Spleen (tissue), 13 donors: Measurements from ENCODE around the gene FZD2. TPM values are rescaled to one million over a fixed set of nuclear protein-coding genes. Genes with fewer than 3 reads are reported as not detected.
A peak's percentile ranks its signal among the peaks of the same experiment; 100 is the strongest.
"Not testable (repeated sequence)": the region's sequence is repeated elsewhere in the genome, so short reads cannot be mapped to it uniquely, and the experiment has no call there.

Experiments used
- DNase-seq: peaks from one replicate; pipeline ENCODE4 v3.0.0-alpha.2; 2020
- H3K27ac ChIP-seq, 8 donors: fragments of 200-600 bp; sonication (generic) in 7 of 8; 1 replicate in 4 of 8; 2 replicates in 4 of 8; pipeline versions ENCODE4 v1.5.0 to v1.8.0; 2016 to 2021; ENCODE audit warnings: inconsistent platforms in 4 of 8, mild to moderate bottlenecking in 4 of 8, moderate library complexity in 1 of 8
- H3K27me3 ChIP-seq, 7 donors: fragments of 200-600 bp; sonication (generic) in 6 of 7; replicated peaks in 1 of 7; 1 replicate in 4 of 7; 2 replicates in 3 of 7; pipeline versions ENCODE4 v1.5.0 to v1.8.0; 2016 to 2021; ENCODE audit warnings: inconsistent platforms in 3 of 7, mild to moderate bottlenecking in 1 of 7
- H3K36me3 ChIP-seq, 6 donors: fragments of 200-600 bp; sonication (generic) in 5 of 6; 1 replicate in 4 of 6; 2 replicates in 2 of 6; pipeline versions ENCODE4 v1.5.0 to v1.8.0; 2016 to 2021; ENCODE audit warnings: inconsistent platforms in 2 of 6
- H3K4me1 ChIP-seq, 6 donors: fragments of 200-600 bp; sonication (generic) in 5 of 6; 1 replicate in 3 of 6; 2 replicates in 3 of 6; pipeline versions ENCODE4 v1.5.0 to v1.8.0; 2016 to 2021; ENCODE audit warnings: inconsistent platforms in 3 of 6
- H3K4me3 ChIP-seq, 8 donors: fragments of 200-600 bp; sonication (generic) in 7 of 8; 1 replicate in 4 of 8; 2 replicates in 4 of 8; pipeline versions ENCODE4 v1.5.0 to v1.8.0; 2016 to 2021; ENCODE audit warnings: inconsistent platforms in 4 of 8, mild to moderate bottlenecking in 4 of 8, moderate library complexity in 2 of 8
- H3K9me3 ChIP-seq, 8 donors: fragments of 200-600 bp; sonication (generic) in 7 of 8; 1 replicate in 4 of 8; 2 replicates in 4 of 8; pipeline versions ENCODE4 v1.5.0 to v1.8.0; 2016 to 2021; ENCODE audit warnings: inconsistent platforms in 4 of 8
- POLR2A ChIP-seq, 3 donors: fragments of 450-650 bp; IDR thresholded peaks; one replicate each; pipeline ENCODE4 v1.5.1; 2017; ENCODE audit warnings: antibody characterized with exemption in 3 of 3, mild to moderate bottlenecking in 1 of 3
- POLR2AphosphoS5 ChIP-seq, 3 donors: sonication (generic); formaldehyde crosslinking; IDR thresholded peaks; one replicate each; pipeline ENCODE4 v1.5.1; 2017; ENCODE audit warnings: antibody characterized with exemption in 3 of 3
- WGBS, 5 donors: extraction: QIAGEN DNeasy Blood & Tissue Kit in 3 of 5; methylation state at CpG; one replicate each; pipeline versions ENCODE4 v1.1.5 to v1.1.7; 2013 to 2018; 5-methylcytosine and 5-hydroxymethylcytosine counted together
- intact Hi-C: fragments of 100-400 bp; cut with DNase I; formaldehyde crosslinking; loops from one replicate; pipeline ENCODE4 v1.15.0; 2023; ENCODE audit warnings: low total_unique reads
- long read RNA-seq, 2 donors: transcript quantifications; one replicate each; lab custom pipeline, GENCODE V29; 2026
- polyA plus RNA-seq, 3 donors: library from polyadenylated mRNA; stranded (reverse); fragments of 200-250 nt; gene quantifications; one replicate each; pipeline ENCODE4 v1.2.1, GENCODE V29; 2013
- total RNA-seq, 7 donors: library from RNA; depleted of rRNA in 3 of 7; stranded (reverse); fragments of >200 nt in 3 of 7; fragmentation: NEBNext Ultra II Directional in 4 of 7; extraction: Animal tissue kit (Norgen Biotek cat#: 25700) in 4 of 7; gene quantifications; one replicate each; pipeline versions ENCODE4 v1.1.0 to v1.2.1, GENCODE V29; 2016 to 2021
- TF ChIP-seq, protein P1 (sequence below), 11 experiments: fragments of 200-600 bp in 7 of 11; fragments of 450-650 bp in 4 of 11; sonication (generic) in 4 of 11; IDR thresholded peaks in 8 of 11; conservative IDR thresholded peaks in 3 of 11; 1 replicate in 7 of 11; 2 replicates in 4 of 11; pipeline versions ENCODE4 v1.4.0 to v1.8.0; 2016 to 2021; ENCODE audit warnings: antibody characterized with exemption in 11 of 11, inconsistent platforms in 4 of 11, mild to moderate bottlenecking in 1 of 11
- donor health status: healthy with polysubstance abuse.
- donor health status: DM: no; HTN: no; CAD: no; lungs with moderate emphysema.
- donor health status: DM: no; HTN: no; CAD: no.
- donor health status: Bipolar disorder and iron deficiency.
- donor health status: healthy.
- donor health status: DM: no; HTN: no; CAD: no.
- donor health status: DM: yes; HTN: yes; CAD: no.

The FZD2 gene
- 1 to 10 TPM; 1.2 to 6.0 (median 3.1) TPM for total RNA-seq
- 1 to 10 TPM; 2.0 to 3.8 (median 2.2) TPM for polyA plus RNA-seq
- long read RNA-seq, donor 1, transcript FZD2-201 (1 exons, 2,112 nt) = major isoform, 10 of 10 reads
- long read RNA-seq, donor 1, partial matches to known transcripts = 0 of 10 reads
- long read RNA-seq, donor 1, other reads (novel, unspliced or antisense) = 0 of 10 reads
- long read RNA-seq, donor 2, transcript FZD2-201 (1 exons, 2,112 nt) = major isoform, 9 of 9 reads
- long read RNA-seq, donor 2, partial matches to known transcripts = 0 of 9 reads
- long read RNA-seq, donor 2, other reads (novel, unspliced or antisense) = 0 of 9 reads

DNA sequence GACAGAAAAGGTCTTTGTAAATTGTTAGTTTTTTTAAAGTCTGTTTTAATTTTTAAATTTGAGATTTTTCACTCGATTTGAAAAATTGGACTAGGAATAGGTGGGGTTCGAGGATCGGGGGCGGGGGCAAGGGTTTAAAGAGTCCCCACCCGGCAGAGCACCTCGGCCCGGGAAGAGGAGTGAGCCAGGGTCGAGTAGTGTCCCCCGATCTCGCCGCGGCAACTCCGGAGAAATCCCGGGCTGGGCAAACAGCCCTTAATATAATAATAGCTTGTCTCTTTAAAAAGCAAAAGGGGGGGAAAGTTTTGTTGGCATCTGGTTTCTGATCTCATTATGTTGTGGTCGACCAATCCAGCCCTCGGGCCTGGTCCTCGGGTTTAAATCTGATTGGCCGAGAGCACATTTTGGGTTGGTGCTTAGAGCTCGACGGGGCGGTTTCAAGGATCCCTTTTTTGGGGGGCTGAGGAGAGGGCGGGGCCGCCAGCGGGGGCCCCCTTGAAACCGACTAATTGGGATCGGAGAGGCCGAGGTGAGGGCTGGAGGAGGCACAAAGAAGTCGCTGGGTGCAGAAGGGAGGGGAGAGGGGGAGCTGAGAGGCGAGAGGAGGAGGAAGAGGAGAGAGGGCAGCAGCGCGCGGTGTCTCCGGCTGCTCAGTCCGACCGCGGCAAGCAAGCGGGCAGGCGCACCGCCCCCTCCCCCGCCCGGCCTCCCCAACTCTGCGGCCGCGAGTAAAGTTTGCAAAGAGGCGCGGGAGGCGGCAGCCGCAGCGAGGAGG is at the start of gene FZD2:
Gene FZD2, plus strand, starts transcription at position 653 of the 775 bp plus-strand sequence. CDS start 205 bp downstream, outside the sequence.
- no peaks in the 10 kb centered on the region for H3K36me3 ChIP-seq
- H3K4me3 ChIP-seq = peak within 1 kb of the TSS; percentile 52 to 79 (median 66)
- intact Hi-C loops = no loop called here
- peaks cover 0 to 78% (median 37%) of the 10 kb centered on the region in 7 donors for H3K27me3 ChIP-seq
- TF ChIP-seq, protein P1, sequence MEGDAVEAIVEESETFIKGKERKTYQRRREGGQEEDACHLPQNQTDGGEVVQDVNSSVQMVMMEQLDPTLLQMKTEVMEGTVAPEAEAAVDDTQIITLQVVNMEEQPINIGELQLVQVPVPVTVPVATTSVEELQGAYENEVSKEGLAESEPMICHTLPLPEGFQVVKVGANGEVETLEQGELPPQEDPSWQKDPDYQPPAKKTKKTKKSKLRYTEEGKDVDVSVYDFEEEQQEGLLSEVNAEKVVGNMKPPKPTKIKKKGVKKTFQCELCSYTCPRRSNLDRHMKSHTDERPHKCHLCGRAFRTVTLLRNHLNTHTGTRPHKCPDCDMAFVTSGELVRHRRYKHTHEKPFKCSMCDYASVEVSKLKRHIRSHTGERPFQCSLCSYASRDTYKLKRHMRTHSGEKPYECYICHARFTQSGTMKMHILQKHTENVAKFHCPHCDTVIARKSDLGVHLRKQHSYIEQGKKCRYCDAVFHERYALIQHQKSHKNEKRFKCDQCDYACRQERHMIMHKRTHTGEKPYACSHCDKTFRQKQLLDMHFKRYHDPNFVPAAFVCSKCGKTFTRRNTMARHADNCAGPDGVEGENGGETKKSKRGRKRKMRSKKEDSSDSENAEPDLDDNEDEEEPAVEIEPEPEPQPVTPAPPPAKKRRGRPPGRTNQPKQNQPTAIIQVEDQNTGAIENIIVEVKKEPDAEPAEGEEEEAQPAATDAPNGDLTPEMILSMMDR (IDR thresholded peaks at IDR 0.05 in 8 of 11, conservative IDR thresholded peaks at IDR 0.05 in 3 of 11) = no peak
- no peak for TF ChIP-seq POLR2A (IDR thresholded peaks at IDR 0.05)
- no peak for TF ChIP-seq POLR2AphosphoS5 (IDR thresholded peaks at IDR 0.05)
- no peaks in the 10 kb centered on the region for H3K9me3 ChIP-seq
- peak; percentile 86 for DNase-seq
- H3K4me1 ChIP-seq = peaks cover 3 to 48% (median 32%) of the 10 kb centered on the region in 6 donors
- WGBS, 5 donors = 0 to 1% (median 1%) methylated on average over 39 to 49 of the region's 49 CpGs
- H3K27ac ChIP-seq = peak within 1 kb of the TSS in 7 of 8 donors; percentile 27 to 83 (median 75)

DNA sequence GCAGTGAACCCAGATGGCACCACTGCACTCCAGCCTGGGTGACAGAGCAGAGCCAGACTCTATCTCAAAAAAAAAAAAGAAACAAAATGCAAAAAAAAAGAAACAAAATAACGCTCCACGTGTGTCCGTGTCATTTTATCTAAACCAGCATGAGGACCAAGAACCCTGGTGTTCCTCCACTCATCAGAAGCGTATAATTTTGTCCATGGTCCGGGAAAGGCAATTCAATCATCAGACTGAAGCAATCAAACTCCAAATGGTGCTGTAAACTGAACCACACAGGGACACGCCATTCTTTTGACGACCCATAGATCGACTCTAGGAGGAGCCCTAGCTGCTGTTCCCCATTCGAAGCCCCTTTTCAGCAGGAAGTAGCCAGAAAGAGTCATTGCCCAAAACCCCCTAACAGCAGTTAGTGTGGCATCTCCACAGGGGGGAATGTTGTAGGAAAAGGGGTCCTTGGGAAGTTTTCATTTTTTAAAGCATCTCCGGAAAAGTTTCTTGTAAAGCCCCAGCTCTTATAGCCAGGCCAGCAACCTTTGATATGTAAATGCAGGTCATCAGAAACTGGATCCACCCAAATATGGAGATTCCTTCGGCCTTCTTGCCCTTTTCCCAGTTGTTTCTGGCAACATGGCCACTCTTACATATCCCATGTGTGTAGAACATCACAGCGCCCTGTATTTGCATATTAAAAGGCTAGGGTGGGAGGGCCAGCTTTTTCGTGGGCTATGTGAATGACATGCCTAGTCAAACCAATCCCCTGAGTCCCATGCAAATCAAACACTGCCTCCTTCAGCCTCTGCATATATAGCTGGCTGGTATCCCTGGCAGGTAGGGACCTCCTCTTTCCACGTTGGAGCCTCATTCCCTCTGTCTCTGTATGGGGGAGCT is 45.8 kb upstream of the FZD2 start:
- intact Hi-C loops, H3K4me3 ChIP-seq, H3K4me1 ChIP-seq, H3K9me3 ChIP-seq, H3K27ac ChIP-seq, DNase-seq, H3K36me3 ChIP-seq: not testable (repeated sequence)
- WGBS, 5 donors = 38 to 51% (median 46%) methylated on average over 14 of the region's 14 CpGs
- H3K27me3 ChIP-seq = peaks cover 0 to 56% (median 0%) of the 10 kb centered on the region in 7 donors

DNA sequence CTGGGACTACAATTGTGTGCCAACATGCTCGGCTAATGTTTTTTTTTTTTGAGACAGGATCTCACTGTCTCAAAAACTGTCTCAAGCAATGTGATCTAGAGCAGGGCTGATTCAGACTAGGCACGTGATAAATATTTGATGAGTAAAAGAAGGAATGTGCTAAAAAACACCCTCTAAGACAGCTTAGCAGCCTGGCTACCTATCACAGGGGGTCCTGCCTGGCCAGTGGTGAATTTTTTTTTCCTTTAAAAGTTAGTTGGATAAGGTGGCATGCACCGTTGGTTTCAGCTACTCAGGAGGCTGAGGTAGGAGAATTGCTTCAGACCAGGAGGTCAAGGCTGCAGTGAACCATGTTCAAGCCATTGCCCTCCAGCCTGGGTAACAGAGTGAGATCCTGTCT is 39.3 kb upstream of the FZD2 start:
- Histone ChIP-seq H3K9me3 (no peaks in the 10 kb centered on the region), H3K27me3 (peaks cover 0 to 45% (median 0%) of the 10 kb centered on the region in 7 donors), H3K36me3 (no peaks in the 10 kb centered on the region), H3K4me3 (no peak overlapping the region), H3K27ac (no peak overlapping the region), H3K4me1 (no peaks in the 10 kb centered on the region)
- 55 to 71% (median 66%) methylated on average over 3 of the region's 3 CpGs for WGBS, 5 donors
- intact Hi-C loops = no loop called here
- no peak for TF ChIP-seq POLR2AphosphoS5 (IDR thresholded peaks at IDR 0.05)
- no peak for TF ChIP-seq POLR2A (IDR thresholded peaks at IDR 0.05)
- TF ChIP-seq, protein P1 (IDR thresholded peaks at IDR 0.05 in 8 of 11, conservative IDR thresholded peaks at IDR 0.05 in 3 of 11) = no peak
- DNase-seq = no peak

DNA sequence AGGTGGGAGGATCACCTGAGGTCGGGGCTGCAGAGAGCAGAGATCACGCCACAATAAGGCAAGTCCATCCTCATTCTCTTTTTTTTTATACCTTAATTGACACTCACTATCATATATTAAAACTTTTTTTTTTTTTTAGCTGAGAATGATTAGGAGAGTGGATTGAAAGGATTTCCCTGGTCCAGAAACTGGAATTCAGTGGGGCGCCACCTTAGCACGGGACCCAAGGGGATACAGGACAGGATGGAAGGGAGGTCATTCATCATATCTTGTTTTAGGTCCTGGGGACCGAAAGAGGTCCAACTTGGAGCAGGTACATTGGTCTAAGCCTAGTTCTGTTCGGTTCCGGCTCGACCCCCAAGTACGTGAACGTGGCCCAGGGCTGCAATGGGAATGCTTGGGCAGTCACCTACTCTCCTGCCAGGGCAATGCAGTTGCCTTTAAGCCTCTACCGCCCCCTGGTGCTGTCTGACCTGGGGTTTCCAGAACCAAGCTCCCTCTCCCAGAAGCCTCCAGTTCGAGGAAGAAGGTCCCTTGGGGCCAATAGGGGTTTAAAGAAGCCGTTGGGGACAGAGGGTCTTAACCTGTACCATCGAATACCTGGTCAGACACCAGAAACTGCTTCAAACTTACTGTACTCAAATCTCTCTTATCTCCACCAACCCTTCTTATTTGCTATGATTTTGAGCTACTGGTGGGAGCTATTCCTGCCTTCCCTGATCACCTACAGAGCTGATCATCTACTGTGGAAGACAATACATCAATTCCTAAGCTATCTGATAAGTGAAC is 34.2 kb upstream of the FZD2 start:
- H3K27me3 ChIP-seq = peaks cover 0 to 50% (median 4%) of the 10 kb centered on the region in 7 donors
- WGBS, 5 donors = 52 to 57% (median 55%) methylated on average over 12 to 14 of the region's 14 CpGs
- peaks cover 0 to 9% (median 7%) of the 10 kb centered on the region in 8 donors for H3K9me3 ChIP-seq
- no peaks in the 10 kb centered on the region for H3K36me3 ChIP-seq
- TF ChIP-seq, protein P1 (IDR thresholded peaks at IDR 0.05 in 8 of 11, conservative IDR thresholded peaks at IDR 0.05 in 3 of 11) = peak in 9 of 11 experiments; percentile 16 to 65 (median 35)
- TF ChIP-seq POLR2AphosphoS5 (IDR thresholded peaks at IDR 0.05) = no peak
- intact Hi-C loops = no loop called here
- H3K4me3 ChIP-seq = no peak overlapping the region
- H3K4me1 ChIP-seq = no peaks in the 10 kb centered on the region
- H3K27ac ChIP-seq = no peak overlapping the region
- DNase-seq = peak; percentile 83
